B cell (primary cell): ENCODE data around the gene NR2E3.

Experiments
- CTCF ChIP-seq: fragments of 200-600 bp; IDR thresholded peaks from one replicate; pipeline ENCODE4 v1.8.0; 2022; ENCODE audit warnings: antibody characterized with exemption, mild to moderate bottlenecking
- EZH2 ChIP-seq: IDR thresholded peaks from 2 replicates; pipeline ENCODE4 v1.6.1; 2012; ENCODE audit warnings: borderline replicate concordance, low read depth, mild to moderate bottlenecking, moderate library complexity, low read length; ENCODE audit not compliant: insufficient read depth, poor library complexity, severe bottlenecking

GRCh38 chr15:71807125-71807629 lies 3.2 kb upstream of the NR2E3 start:
- TF ChIP-seq CTCF, result no peak
- no peak for TF ChIP-seq EZH2
